Cardiac fibroblast (primary cell): ENCODE results near the gene ADAMTS14.

Source experiments
- DNase-seq, 2 donors: peaks; one replicate each; pipeline versions ENCODE4 v3.0.0 to v3.0.0-alpha.2; 2010; ENCODE audit warnings: low read depth in 2 of 2
- H3K4me3 ChIP-seq, 2 donors: replicated peaks in 1 of 2; 1 replicate in 1 of 2; 2 replicates in 1 of 2; pipeline ENCODE4 v1.5.1; 2011; ENCODE audit warnings: low read depth in 2 of 2, low read length in 2 of 2, mild to moderate bottlenecking in 2 of 2, moderate library complexity in 1 of 2
- TF ChIP-seq, protein P1 (sequence below): IDR thresholded peaks from one replicate; pipeline ENCODE4 v1.5.1; 2011; ENCODE audit warnings: low read depth, mild to moderate bottlenecking, low read length, inconsistent platforms

The ADAMTS14 gene

DNA sequence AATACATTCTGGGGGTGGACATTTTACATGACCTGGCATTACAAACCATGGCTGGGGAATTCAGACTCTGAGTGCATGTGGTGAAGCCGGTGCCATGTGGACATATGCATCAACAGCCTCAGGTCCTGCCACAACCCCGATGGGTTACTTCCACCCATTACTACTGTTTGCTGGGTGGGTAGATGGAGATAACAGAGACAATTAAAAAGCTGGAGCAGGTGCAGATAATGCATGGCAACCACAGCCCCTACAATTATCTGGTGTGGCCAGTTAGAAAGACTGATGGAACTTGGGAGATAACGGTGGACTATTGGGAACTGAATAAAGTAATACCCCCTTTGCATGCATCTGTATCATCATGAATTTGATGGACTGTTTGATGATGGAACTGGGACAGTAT lies 21.6 kb upstream of the ADAMTS14 start:
- H3K4me3 ChIP-seq = no peak overlapping the region
- TF ChIP-seq, protein P1, sequence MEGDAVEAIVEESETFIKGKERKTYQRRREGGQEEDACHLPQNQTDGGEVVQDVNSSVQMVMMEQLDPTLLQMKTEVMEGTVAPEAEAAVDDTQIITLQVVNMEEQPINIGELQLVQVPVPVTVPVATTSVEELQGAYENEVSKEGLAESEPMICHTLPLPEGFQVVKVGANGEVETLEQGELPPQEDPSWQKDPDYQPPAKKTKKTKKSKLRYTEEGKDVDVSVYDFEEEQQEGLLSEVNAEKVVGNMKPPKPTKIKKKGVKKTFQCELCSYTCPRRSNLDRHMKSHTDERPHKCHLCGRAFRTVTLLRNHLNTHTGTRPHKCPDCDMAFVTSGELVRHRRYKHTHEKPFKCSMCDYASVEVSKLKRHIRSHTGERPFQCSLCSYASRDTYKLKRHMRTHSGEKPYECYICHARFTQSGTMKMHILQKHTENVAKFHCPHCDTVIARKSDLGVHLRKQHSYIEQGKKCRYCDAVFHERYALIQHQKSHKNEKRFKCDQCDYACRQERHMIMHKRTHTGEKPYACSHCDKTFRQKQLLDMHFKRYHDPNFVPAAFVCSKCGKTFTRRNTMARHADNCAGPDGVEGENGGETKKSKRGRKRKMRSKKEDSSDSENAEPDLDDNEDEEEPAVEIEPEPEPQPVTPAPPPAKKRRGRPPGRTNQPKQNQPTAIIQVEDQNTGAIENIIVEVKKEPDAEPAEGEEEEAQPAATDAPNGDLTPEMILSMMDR = no peak
- no peak for DNase-seq

DNA sequence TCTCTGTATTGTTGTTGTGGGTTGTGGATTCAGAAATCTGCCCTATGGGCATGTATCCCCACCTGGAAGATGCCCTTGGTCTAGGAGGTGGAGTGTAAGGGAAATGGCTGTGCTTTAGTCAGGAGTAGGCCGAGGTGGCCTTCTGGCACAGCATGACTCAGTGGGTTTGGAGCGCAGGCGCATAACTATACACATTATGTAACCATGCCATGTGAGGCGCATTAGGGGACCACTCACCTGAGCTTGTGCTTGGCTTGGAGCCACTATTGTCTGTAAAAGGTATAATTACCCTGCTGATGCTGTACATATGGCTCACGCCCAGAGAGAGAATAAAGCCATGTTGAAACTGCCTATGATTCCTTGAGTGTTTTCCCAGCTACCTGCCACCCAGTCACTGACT lies 20.6 kb upstream of the ADAMTS14 start:
- H3K4me3 ChIP-seq = no peak overlapping the region
- no peak for DNase-seq
- TF ChIP-seq, protein P1 = no peak

DNA sequence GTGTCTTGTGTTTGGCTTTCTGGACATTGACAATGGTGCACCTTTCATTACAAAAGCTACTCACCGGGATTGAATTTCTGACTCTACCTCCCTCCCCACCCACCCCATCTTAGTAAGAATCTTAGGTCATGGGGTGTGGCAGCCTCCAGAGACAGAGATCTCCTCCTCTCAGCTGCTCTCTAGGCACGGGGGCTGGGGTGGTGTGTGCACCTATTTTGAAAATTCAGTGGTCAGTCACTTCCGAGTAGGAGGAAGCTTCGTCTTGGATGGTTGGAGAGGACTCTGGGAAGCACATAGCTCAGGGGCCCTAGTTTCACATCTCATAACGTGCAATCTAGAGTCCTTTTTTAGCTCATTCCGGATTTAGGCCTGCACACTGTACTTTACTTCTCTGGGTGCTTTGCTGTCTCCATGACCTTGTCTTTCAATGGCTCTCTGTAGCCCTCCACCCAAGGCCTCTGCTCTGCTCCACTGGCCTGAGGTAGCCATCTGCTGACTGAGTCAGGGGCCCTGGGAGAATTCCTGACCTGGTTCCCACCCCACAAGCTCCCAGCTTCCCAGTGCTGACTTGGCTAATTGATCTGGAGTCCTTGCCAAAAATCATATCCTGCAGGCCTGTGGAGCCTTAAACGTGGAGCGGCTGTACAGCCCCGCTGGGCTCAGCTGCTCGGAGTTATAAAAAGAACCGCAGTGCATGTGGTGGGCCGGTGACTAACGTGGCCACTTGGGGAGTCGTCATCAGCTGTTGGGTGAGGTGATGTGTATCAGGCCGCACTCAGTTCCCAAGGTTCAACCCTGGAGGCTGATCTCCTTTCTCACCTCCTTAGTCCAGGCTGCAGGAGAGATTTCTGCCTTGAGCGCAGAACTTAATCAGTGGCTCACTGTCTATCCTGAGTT lies 19.3 kb upstream of the ADAMTS14 start:
- peak; percentile 91 to 98 for DNase-seq
- TF ChIP-seq, protein P1 = no peak
- no peak overlapping the region for H3K4me3 ChIP-seq

DNA sequence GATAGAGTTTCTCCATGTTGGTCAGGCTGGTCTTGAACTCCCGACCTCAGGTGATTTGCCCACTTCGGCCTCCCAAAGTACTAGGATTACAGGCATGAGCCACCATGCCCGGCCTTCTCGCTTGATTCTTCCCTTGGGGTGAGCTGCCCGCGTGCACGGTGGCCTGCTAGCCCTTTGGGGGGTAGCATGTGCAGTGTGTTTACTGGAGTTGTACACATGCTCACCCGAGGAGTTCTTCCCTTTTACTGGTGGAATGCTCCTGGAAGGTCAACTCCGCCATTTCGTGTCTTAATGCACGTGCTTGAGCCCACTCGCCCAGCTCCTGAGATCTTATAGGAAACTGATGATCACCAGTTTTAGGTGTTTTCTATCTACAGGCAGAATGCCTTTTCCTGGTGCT lies 17.0 kb upstream of the ADAMTS14 start:
- H3K4me3 ChIP-seq = no peak overlapping the region
- TF ChIP-seq, protein P1 = no peak
- DNase-seq = no peak

DNA sequence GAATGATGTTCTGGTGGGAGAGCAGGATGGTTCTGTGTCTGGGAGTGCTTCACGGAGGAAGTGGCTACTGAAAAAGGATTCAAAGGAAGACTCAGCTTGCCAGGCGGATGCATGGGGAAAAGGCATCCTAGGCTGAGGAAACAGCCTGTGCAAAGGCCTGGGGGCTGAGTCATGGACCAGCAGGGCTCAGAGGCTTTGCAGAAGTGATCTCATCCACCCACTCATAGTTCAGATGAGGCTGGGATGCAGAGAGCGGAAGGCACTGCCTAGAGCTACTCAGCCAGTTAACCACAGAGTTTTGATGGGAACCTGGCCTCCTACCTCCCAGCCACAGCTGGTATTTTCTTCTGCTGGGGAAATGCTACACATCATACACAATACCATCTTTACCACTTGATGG lies 15.8 kb upstream of the ADAMTS14 start:
- DNase-seq = peak; percentile 92 to 99
- H3K4me3 ChIP-seq = no peak overlapping the region
- TF ChIP-seq, protein P1 = no peak

DNA sequence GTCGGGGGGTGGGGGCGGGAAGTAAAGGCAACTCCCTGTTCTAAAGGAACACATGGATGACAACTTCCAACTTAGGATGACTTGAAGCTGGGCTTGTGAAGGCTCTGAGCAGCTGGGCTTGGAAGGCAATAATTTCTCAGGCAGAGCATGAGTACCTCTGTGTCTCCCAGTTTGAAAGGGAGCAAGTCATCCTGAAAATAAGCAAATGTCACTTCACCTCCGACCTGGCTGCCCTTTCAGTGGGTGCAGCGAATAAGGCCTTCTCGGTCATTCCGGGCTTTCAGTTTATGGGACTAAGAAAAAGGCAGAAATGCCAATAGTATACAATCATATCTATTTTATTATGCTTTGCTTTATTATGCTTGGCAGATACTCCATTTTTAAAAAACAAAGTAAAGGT lies 15.3 kb upstream of the ADAMTS14 start:
- TF ChIP-seq, protein P1 = no peak
- peak in 1 of 2 donors; percentile 76 for DNase-seq
- no peak overlapping the region for H3K4me3 ChIP-seq
